ENCODE results near the gene P2RY12.
"Not testable (repeated sequence)": the region's sequence is repeated elsewhere in the genome, so short reads cannot be mapped to it uniquely, and the experiment has no call there.

P2RY12 gene

GRCh38 chr3:151393941-151394340, 9.4 kb upstream of the P2RY12 start:
- no peaks in the 10 kb centered on the region for H3K36me3 ChIP-seq (ENCODE audit: control insufficient read depth, insufficient read depth, low read length)
- no peak overlapping the region for H3K27ac ChIP-seq (ENCODE audit: low read depth, low read length, severe bottlenecking)
- H3K4me1 ChIP-seq (ENCODE audit: control insufficient read depth, insufficient read depth, low read length, poor library complexity, severe bottlenecking): no peaks in the 10 kb centered on the region
- no peak overlapping the region for H3K4me3 ChIP-seq (ENCODE audit: extremely low read depth, insufficient read depth, low read length, poor library complexity, severe bottlenecking)
- no CpG with 5 or more reads among the region's 4 CpGs for WGBS, 2 experiments (ENCODE audit: insufficient coverage in 2 of 2)
- no peaks in the 10 kb centered on the region for H3K9me3 ChIP-seq (ENCODE audit: control insufficient read depth, low read length)

GRCh38 chr3:151393146-151393830, 8.7 kb upstream of the P2RY12 start:
- no peak overlapping the region for H3K4me3 ChIP-seq (ENCODE audit: extremely low read depth, insufficient read depth, low read length, poor library complexity, severe bottlenecking)
- WGBS, 2 experiments (ENCODE audit: insufficient coverage in 2 of 2): no CpG with 5 or more reads among the region's 3 CpGs
- no peaks in the 10 kb centered on the region for H3K36me3 ChIP-seq (ENCODE audit: control insufficient read depth, insufficient read depth, low read length)
- H3K27ac ChIP-seq (ENCODE audit: low read depth, low read length, severe bottlenecking): no peak overlapping the region
- H3K4me1 ChIP-seq (ENCODE audit: control insufficient read depth, insufficient read depth, low read length, poor library complexity, severe bottlenecking): no peaks in the 10 kb centered on the region
- no peaks in the 10 kb centered on the region for H3K9me3 ChIP-seq (ENCODE audit: control insufficient read depth, low read length)

GRCh38 chr3:151392191-151392590, 7.6 kb upstream of the P2RY12 start:
- H3K36me3 ChIP-seq (ENCODE audit: control insufficient read depth, insufficient read depth, low read length); H3K27ac ChIP-seq (ENCODE audit: low read depth, low read length, severe bottlenecking); H3K9me3 ChIP-seq (ENCODE audit: control insufficient read depth, low read length); H3K4me3 ChIP-seq (ENCODE audit: extremely low read depth, insufficient read depth, low read length, poor library complexity, severe bottlenecking); H3K4me1 ChIP-seq (ENCODE audit: control insufficient read depth, insufficient read depth, low read length, poor library complexity, severe bottlenecking): not testable (repeated sequence)
- 91 to 100% methylated on average over 1 to 2 of the region's 3 CpGs for WGBS, 2 experiments (ENCODE audit: insufficient coverage in 2 of 2)

DNA sequence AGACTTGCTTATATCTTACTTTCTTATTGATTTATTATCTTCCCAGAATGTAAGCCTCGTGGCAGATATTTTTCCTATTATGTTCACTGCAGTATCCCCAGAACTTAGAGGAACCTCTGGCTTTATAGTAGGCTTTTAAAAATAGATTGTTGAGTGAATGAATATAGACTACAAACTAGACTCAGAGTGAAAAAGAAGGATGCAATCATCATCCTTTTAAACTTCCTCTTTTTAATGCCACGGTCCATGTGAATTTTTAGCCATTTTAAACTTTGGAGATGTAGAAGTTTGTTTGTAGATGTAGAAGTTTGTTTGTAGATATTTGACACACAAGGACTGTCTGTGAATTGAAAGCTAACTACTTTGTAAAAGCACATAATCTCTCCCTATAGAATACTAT, 7.2 kb upstream of the P2RY12 start:
- no peaks in the 10 kb centered on the region for H3K9me3 ChIP-seq (ENCODE audit: control insufficient read depth, low read length)
- H3K4me3 ChIP-seq (ENCODE audit: extremely low read depth, insufficient read depth, low read length, poor library complexity, severe bottlenecking): no peak overlapping the region
- no peaks in the 10 kb centered on the region for H3K36me3 ChIP-seq (ENCODE audit: control insufficient read depth, insufficient read depth, low read length)
- H3K27ac ChIP-seq (ENCODE audit: low read depth, low read length, severe bottlenecking): no peak overlapping the region
- WGBS, 2 experiments (ENCODE audit: insufficient coverage in 2 of 2): no CpG with 5 or more reads among the region's 2 CpGs
- no peaks in the 10 kb centered on the region for H3K4me1 ChIP-seq (ENCODE audit: control insufficient read depth, insufficient read depth, low read length, poor library complexity, severe bottlenecking)

DNA sequence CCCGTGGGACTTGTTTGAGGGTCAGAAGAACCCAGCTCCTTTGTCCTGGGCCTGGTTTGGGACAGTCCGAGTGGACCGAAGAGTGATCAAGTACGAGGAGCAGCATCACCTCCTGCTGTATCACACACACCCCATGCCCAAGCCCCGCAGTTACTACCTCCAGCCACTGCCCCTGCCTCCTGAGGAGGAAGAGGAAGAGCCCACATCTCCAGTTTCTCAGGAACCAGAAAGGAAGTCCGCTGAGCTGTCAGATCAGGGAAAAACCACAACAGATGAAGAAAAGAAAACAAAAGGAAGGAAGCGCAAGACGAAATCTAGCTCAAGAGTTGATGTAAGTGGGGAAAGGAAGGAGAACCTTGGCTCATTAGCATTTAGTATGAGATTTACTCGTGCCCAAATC, 3.3 kb upstream of the P2RY12 start:
- WGBS, 2 experiments (ENCODE audit: insufficient coverage in 2 of 2): 93 to 94% methylated on average over 5 to 6 of the region's 9 CpGs
- Histone ChIP-seq H3K4me3 (ENCODE audit: extremely low read depth, insufficient read depth, low read length, poor library complexity, severe bottlenecking) (no peak overlapping the region), H3K36me3 (ENCODE audit: control insufficient read depth, insufficient read depth, low read length) (no peaks in the 10 kb centered on the region)

DNA sequence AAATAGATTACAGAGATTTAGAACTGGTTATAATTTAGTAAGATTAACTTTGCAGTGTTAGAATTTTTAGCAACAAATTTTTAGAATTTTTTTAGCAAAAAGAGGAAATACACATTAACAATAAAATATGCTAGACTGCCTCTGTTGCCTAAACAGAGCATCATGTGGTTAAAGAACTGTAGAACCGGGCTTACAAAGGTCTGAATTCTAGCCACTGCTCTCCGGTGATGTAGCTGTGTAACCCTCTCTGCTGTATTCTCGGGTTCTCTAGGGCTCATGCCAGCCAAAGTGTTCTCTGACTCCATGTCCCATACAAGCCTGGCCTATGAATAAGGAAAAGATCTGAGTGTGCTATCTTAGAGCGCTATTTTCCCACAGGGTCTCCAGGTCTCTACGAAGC, 2.9 kb upstream of the P2RY12 start:
- WGBS, 2 experiments (ENCODE audit: insufficient coverage in 2 of 2): 100% methylated on average over 4 to 5 of the region's 5 CpGs
- Histone ChIP-seq H3K36me3 (ENCODE audit: control insufficient read depth, insufficient read depth, low read length) (no peaks in the 10 kb centered on the region), H3K4me1 (ENCODE audit: control insufficient read depth, insufficient read depth, low read length, poor library complexity, severe bottlenecking) (no peaks in the 10 kb centered on the region), H3K9me3 (ENCODE audit: control insufficient read depth, low read length) (no peaks in the 10 kb centered on the region), H3K4me3 (ENCODE audit: extremely low read depth, insufficient read depth, low read length, poor library complexity, severe bottlenecking) (no peak overlapping the region), H3K27ac (ENCODE audit: low read depth, low read length, severe bottlenecking) (no peak overlapping the region)

More for the DNA sequence above, 3.3 kb upstream of the P2RY12 start:
- H3K27ac ChIP-seq (ENCODE audit: low read depth, low read length, severe bottlenecking): no peak overlapping the region
- H3K9me3 ChIP-seq (ENCODE audit: control insufficient read depth, low read length): no peaks in the 10 kb centered on the region
- no peaks in the 10 kb centered on the region for H3K4me1 ChIP-seq (ENCODE audit: control insufficient read depth, insufficient read depth, low read length, poor library complexity, severe bottlenecking)

- 78 to 92% methylated on average over 4 of the region's 4 CpGs for WGBS, 2 experiments (ENCODE audit: insufficient coverage in 2 of 2)
- no peaks in the 10 kb centered on the region for H3K4me1 ChIP-seq (ENCODE audit: control insufficient read depth, insufficient read depth, low read length, poor library complexity, severe bottlenecking)
- H3K27ac ChIP-seq (ENCODE audit: low read depth, low read length, severe bottlenecking): no peak overlapping the region
- no peaks in the 10 kb centered on the region for H3K36me3 ChIP-seq (ENCODE audit: control insufficient read depth, insufficient read depth, low read length)
- no peaks in the 10 kb centered on the region for H3K9me3 ChIP-seq (ENCODE audit: control insufficient read depth, low read length)
- H3K4me3 ChIP-seq (ENCODE audit: extremely low read depth, insufficient read depth, low read length, poor library complexity, severe bottlenecking): no peak overlapping the region
Measured at GRCh38 chr3:151386056-151386455, 1.5 kb upstream of the P2RY12 start.

DNA sequence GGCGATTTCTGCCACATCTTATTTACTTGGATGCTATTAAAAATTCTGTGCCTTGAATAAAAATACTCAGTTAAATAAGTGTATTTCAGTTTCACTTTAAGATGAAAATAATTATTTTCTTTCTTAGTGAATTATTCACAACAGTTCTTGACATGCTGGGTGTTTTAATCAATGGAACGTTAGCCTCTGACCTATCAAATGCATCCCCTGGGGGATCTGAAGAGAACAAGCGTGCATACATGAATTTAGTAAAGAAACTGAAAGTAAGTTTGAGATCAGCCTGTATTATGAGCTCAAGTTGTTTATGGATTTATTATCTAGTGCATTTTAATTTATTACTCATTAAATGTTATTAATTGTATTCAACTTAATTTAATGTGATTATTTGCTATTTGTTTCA, 597 bp downstream of the P2RY12 start:
- no peak overlapping the region for H3K4me3 ChIP-seq (ENCODE audit: extremely low read depth, insufficient read depth, low read length, poor library complexity, severe bottlenecking)
- H3K27ac ChIP-seq (ENCODE audit: low read depth, low read length, severe bottlenecking): no peak overlapping the region
- no peaks in the 10 kb centered on the region for H3K9me3 ChIP-seq (ENCODE audit: control insufficient read depth, low read length)
- no peaks in the 10 kb centered on the region for H3K36me3 ChIP-seq (ENCODE audit: control insufficient read depth, insufficient read depth, low read length)
- WGBS, 2 experiments (ENCODE audit: insufficient coverage in 2 of 2): 80 to 83% methylated on average over 1 of the region's 3 CpGs
- H3K4me1 ChIP-seq (ENCODE audit: control insufficient read depth, insufficient read depth, low read length, poor library complexity, severe bottlenecking): no peaks in the 10 kb centered on the region

GRCh38 chr3:151383111-151383510, 1.4 kb downstream of the P2RY12 start:
- Histone ChIP-seq H3K36me3 (ENCODE audit: control insufficient read depth, insufficient read depth, low read length) (no peaks in the 10 kb centered on the region), H3K9me3 (ENCODE audit: control insufficient read depth, low read length) (no peaks in the 10 kb centered on the region), H3K27ac (ENCODE audit: low read depth, low read length, severe bottlenecking) (no peak overlapping the region), H3K4me1 (ENCODE audit: control insufficient read depth, insufficient read depth, low read length, poor library complexity, severe bottlenecking) (no peaks in the 10 kb centered on the region), H3K4me3 (ENCODE audit: extremely low read depth, insufficient read depth, low read length, poor library complexity, severe bottlenecking) (no peak overlapping the region)
- no CpG with 5 or more reads among the region's 2 CpGs for WGBS, 2 experiments (ENCODE audit: insufficient coverage in 2 of 2)

DNA sequence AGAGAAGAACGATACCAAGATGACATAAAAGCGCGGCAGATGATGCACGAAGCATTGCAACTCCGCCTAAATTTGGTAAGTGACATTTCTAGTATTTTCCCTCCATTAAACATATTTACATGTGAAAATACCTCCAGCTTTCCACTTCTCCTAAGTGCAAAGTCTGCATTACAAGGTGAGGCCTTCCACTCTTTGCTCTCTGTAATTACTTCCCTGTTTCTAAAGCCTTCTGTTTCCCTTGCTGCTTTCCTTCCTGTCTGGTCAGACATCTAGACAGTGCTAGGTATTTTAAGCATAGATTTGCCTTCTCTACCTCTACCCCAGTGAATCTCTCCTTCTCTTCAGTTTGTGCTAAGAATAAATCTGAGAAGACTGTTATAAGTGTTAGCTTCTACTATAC, 1.9 kb downstream of the P2RY12 start:
- Histone ChIP-seq H3K4me1 (ENCODE audit: control insufficient read depth, insufficient read depth, low read length, poor library complexity, severe bottlenecking) (no peaks in the 10 kb centered on the region), H3K4me3 (ENCODE audit: extremely low read depth, insufficient read depth, low read length, poor library complexity, severe bottlenecking) (no peak overlapping the region), H3K9me3 (ENCODE audit: control insufficient read depth, low read length) (no peaks in the 10 kb centered on the region), H3K36me3 (ENCODE audit: control insufficient read depth, insufficient read depth, low read length) (no peaks in the 10 kb centered on the region), H3K27ac (ENCODE audit: low read depth, low read length, severe bottlenecking) (no peak overlapping the region)
- 83 to 100% methylated on average over 2 to 4 of the region's 5 CpGs for WGBS, 2 experiments (ENCODE audit: insufficient coverage in 2 of 2)

GRCh38 chr3:151379083-151379734, 5.3 kb downstream of the P2RY12 start:
- H3K9me3 ChIP-seq (ENCODE audit: control insufficient read depth, low read length): no peaks in the 10 kb centered on the region
- no CpG with 5 or more reads among the region's 4 CpGs for WGBS, 2 experiments (ENCODE audit: insufficient coverage in 2 of 2)
- H3K27ac ChIP-seq (ENCODE audit: low read depth, low read length, severe bottlenecking): no peak overlapping the region
- no peaks in the 10 kb centered on the region for H3K4me1 ChIP-seq (ENCODE audit: control insufficient read depth, insufficient read depth, low read length, poor library complexity, severe bottlenecking)
- H3K36me3 ChIP-seq (ENCODE audit: control insufficient read depth, insufficient read depth, low read length): no peaks in the 10 kb centered on the region
- no peak overlapping the region for H3K4me3 ChIP-seq (ENCODE audit: extremely low read depth, insufficient read depth, low read length, poor library complexity, severe bottlenecking)
